Fibroblast of gingiva (primary cell): Measurements from ENCODE around the gene SLC46A3.
A peak's percentile ranks its signal among the peaks of the same experiment; 100 is the strongest.
"Not testable (repeated sequence)": the region's sequence is repeated elsewhere in the genome, so short reads cannot be mapped to it uniquely, and the experiment has no call there.

Source experiments
- DNase-seq: peaks from one replicate; pipeline ENCODE4 v3.0.0-alpha.2; 2011; ENCODE audit warnings: low read depth

The SLC46A3 gene

GRCh38 chr13:28730762-28731161 lies 12.0 kb upstream of the SLC46A3 start:
- no peak for DNase-seq

GRCh38 chr13:28729541-28729940 lies 10.8 kb upstream of the SLC46A3 start:
- DNase-seq = no peak

- DNase-seq = no peak
These were observed 9.9 kb upstream of the SLC46A3 start for GRCh38 chr13:28728642-28729041.

DNA sequence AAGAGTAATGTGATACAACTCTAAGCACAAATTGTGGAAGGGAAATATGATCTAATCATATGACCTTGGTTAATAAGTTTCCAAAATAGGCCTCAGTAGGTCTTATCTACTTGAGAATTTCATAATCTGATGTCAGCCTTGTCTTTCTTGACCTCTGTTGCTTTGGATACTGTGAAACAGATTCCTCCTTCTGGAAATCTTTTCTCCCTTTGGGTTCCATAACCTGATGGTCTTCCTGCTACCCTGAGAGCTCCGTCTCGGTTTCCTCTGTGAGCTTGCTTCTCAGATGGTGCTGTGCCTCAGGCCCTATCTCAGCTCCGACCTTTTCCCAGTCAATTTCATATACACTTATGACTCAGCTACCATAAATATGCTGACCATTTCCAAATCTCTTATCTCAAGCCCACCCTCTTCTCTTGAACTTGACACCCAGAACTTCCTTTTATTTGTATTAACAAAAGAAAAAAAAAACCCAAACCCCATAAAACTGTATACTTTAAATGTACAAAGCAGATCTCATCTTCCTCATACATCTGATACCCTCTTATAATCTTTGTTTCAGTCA lies 6.4 kb upstream of the SLC46A3 start:
- no peak for DNase-seq

DNA sequence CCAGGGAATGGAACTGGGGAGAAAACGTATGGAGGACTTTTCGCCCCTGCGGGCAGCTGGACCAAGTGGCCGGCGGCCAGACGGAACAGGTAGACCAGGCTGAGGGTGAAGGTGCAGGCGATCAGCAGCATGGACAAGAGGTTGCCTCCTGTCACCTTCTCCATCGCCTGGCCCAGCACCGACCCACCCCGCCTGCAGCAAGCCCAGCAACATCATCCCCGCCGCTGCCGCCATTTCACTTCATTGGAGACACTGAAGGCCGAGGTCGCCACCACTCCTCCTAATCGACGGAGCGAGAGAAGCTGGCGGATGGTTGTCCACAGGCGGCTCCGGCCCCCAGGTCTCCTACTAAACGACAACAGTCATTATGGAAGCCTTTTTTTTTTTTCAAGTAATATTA lies 5.0 kb upstream of the SLC46A3 start:
- DNase-seq = no peak

GRCh38 chr13:28719227-28720055 lies 671 bp upstream of the SLC46A3 start:
- DNase-seq = peak; percentile 53

DNA sequence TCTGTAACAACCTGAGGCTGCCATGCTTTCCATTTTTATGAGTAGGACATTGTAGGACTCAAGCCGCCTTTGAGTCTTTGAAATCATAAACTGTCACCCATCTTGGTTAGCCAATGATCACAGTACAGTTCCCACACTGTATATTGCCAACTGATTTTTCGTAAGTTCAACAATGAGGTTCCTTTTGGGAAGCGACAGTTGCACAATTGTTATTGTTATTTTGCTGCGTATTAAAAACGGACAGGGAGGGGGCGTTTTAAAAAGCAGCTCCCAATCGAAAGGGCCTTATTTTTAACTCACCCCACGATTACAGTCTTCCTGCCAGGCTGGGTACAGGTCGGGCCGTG lies 601 bp downstream of the SLC46A3 start:
- DNase-seq = peak; percentile 69

DNA sequence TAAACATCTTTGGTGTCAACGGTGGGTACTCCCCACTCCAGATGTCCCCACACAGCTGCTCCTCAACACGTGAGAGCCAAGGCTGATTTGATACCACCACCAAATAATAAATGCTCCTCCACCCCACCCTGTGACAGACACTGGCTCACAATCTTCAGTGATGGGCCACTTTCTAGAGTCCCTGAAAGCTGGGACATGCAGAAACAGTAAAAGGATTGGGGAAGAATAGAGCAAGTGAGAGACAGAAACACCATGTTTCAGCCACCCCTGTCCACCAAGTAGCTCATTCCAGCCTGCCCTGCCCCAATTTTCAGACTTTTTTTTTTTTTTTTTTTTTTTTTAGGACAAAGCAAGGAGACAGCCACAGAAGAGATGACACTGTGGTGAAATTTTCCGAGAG lies 1.6 kb downstream of the SLC46A3 start:
- DNase-seq = no peak

DNA sequence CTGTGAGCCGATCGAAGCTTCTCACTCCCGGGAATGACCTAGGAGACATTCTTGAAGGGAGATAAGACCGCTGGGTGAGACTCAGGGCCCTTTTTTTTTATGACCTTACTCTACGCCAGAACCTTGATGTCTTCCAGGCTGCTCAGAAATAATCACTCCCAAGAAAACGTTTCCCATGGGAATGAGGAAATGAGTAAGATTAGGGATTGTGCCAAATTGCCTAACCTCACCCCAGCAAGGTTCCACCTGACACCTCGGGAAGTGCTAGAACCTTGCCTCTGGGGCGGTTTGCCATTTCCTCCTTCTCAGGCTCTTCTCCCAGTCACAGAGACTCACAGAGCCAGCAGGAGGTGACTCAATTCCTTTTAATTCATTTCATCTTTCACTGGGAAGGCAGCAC lies 2.3 kb downstream of the SLC46A3 start:
- DNase-seq = peak; percentile 5

DNA sequence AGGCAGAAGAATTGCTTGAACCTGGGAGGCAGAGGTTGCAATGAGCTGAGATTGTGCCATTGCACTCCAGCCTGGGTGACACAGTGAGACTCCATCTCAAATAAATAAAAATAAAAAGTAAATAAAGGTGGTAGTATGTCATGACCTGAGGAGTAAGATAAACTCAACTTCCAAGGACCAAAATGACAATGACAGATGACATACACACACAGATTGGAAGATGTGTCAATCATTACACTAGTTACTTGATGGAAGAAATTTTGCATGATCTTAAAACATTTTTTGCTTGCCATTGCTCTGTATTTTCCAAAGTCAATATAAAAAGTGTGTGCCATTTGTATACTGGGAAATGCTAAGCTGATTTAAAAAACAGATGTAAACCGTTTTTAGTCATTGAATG lies 4.1 kb downstream of the SLC46A3 start:
- no peak for DNase-seq

DNA sequence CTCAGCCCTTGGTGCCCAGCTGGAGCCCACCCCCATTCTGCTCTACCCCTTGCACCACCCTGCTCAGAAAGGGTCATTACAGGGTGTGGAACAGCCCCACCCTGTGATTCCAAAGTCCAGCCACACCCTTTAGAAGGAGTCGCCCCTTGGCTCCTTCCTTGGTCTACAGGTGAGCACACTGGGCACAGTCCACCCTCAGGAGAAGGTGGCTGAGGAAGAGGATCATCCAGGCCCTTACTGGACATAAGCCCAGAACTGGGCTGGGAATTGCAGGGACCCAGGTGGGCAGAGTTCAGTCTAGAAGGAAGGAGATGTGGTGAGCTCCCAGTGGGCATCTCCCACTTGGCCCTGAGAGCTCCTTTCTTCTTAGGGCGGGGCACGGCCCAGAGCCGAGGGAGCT lies 8.6 kb downstream of the SLC46A3 start:
- DNase-seq = no peak

- peak; percentile 91 for DNase-seq
These were observed 10.9 kb downstream of the SLC46A3 start for GRCh38 chr13:28707629-28708427.

- DNase-seq = peak; percentile 72
These were observed 13.2 kb downstream of the SLC46A3 start for GRCh38 chr13:28705461-28706083.

DNA sequence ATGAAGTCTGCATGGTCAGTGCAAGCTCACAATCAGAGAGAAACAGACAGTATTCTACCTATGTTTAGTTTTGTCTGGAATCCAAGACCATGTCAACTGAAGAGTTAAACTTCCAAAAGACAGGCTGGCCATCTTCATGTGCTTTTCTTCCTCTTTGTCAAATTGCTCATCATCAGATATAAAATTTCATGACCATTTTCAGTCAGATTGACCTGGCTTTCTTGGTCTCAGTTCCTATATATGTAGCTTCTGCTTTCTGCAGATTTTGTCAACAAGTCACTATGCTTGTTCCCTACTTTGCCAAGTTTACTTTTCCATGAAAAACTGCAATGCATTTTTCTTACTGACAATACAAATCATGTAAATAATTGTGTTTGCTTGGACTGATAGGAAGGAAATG lies 13.9 kb downstream of the SLC46A3 start:
- no peak for DNase-seq

DNA sequence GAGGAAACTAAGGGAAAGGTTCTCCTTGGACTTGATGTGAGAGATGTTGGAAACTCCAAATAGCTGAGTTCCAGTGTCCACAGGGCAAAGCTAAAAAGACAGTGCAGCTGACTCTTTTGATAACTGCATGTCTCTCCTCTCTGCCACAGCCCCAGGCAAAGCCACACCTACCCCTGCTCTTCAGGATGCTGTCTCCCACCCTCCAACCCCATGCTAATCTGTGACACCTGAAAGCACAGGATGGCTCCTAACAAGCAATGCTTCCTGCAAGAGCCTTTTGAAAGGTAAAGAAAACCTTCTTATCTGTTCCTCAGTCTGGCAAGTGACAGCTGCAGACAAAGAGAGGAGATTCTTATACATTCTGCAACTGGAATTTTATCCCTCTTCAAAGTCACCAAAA lies 14.5 kb downstream of the SLC46A3 start:
- DNase-seq = no peak

DNA sequence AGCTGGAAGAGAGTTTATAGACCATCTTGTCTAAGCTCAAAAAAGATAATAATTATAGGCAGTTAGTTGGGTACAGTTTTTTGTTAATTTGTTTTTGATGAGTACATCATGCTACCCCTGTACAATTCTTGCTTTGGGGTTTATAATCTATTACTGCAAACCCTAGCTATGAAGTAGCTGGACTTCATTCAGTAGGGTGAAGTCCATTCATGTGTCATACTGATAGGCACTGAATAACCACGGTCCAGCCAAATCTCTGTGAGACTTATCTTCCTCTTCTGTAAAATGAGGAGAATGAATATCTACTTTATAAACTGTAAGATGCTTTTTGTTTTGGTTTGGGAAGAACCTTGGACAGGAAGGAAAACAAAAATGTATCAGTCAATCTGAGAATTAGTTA lies 19.5 kb downstream of the SLC46A3 start:
- DNase-seq = no peak

GRCh38 chr13:28697441-28697840 lies 21.3 kb downstream of the SLC46A3 start:
- no peak for DNase-seq

- peak; percentile 18 for DNase-seq
These were observed 24.9 kb downstream of the SLC46A3 start for GRCh38 chr13:28693605-28694491.

- no peak for DNase-seq
These were observed 32.9 kb downstream of the SLC46A3 start for GRCh38 chr13:28685892-28686291.

DNA sequence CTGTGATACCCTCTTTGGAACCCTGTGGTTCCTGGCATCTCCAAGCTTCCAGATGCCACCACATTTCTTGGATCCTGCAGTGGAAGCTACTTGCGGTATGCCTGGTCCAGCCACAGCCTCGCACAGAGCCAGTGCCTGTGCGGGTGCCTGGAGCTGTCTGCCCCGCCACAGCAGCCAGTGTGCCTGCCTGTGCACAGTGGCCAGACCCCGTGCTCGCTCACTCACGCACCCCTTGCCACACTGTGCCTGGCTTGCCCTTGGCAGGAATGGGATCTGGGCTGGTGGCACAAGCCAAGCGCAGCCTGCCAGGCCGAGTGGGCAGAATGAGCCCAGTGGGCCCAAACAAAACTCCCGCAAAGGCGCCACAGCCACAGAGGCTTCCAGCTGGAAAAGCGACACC lies 33.7 kb downstream of the SLC46A3 start:
- DNase-seq = no peak

DNA sequence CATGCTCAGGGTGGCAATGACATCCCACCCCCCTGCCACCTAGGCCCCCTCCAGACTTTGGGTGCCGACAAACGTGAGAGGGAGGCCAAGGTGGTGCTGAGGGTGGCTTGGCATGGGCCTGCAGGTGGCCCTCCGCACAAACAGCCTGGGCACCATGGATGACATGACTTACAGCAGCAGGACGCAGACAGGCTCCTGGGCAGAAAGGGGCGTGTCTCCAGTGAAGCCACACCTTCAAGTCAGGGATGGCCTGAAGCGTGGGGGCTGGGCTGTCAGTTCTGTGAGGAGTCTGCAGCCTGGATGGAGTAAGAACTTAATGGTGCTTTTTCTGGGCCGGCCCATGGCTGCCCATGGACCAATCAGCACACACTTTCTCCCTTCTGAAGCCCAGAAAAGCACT lies 34.5 kb downstream of the SLC46A3 start:
- DNase-seq = no peak

DNA sequence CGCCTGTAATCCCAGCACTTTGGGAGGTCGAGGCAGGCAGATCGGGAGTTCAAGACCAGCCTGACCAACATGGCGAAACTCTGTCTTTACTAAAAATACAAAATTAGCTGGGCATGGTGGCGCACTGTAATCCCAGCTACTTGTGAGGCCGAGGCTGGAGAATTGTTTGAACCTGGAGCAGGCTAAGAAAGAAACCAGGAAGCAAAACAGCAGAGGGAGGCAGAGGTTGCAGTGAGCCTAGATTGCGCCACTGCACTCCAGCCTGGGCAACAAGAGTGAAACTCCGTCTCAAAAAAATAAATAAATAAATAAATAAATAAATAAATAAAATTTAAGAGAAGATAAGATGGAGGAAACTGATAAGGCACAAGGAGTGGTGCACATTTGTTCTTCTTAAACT lies 35.6 kb downstream of the SLC46A3 start:
- not testable (repeated sequence) for DNase-seq
